ENCODE results near the gene ZBTB17.
"Not testable (repeated sequence)": the region's sequence is repeated elsewhere in the genome, so short reads cannot be mapped to it uniquely, and the experiment has no call there.

The ZBTB17 gene

DNA sequence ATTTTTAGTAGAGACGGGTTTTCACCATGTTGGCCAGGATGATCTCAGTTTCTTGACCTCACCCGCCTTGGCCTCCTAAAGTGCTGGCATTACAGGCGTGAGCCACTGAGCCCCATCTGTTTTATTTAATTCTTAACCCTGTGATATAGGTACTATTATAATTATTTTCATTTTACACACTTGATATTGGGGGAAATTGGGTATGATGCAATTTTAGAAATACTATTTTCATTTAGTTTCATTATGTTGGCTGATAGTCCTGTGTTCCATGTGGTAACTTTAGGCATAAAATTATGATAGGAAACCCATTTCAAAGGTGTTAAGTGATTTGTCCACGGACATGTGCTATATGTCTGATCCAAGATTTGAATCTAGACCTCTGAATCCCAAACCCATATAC is 67.3 kb downstream of the ZBTB17 start:
- no peak for DNase-seq

DNA sequence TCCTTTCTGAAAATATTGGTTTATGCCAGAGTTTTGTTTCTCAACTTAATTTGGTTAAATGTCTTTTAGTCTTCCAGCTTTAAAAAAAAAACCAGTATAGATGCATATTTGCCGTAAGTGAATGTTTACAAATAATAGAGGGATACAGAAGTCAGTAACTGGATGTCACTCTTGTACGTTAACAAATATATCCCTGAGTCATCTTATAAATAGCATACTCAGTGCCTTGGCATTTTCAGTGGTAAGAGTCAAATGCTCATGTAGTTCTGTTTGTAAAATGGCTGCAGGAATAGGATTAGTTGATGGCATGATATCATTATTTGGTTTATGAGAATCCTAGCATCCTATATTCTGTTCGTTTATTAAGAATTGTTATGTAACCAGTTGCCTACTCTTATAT is 73.0 kb downstream of the ZBTB17 start:
- no peak for DNase-seq

DNA sequence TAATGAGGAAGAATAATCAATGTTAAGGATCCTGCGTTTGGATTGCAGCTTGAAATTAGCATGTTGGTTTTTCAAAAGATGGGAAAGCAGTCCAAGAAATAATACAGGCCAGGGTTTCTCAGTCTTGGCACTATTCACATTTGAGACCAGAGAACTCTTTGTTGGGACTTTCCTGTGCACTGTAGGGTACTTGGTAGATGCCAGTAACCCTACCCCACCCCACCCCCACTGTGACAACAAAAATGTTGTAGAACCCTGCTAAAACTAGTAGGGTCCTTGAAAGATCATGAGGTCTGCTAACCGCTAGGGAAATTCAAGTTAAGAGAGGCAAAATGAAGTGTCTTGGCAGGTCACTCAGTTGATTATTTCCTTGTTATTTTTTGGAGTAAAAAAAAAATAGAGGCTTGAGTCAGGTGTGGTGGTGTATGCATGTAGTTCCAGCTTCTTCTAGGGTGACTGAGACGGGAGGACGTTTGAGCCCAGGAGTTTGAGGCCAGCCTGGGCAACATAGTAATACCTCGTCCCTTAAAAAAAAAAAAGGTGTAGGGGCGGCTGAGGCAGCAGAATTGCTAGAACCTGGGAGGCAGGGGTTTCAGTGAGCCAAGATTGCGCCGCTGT is 75.1 kb downstream of the ZBTB17 start:
- DNase-seq, result no peak

DNA sequence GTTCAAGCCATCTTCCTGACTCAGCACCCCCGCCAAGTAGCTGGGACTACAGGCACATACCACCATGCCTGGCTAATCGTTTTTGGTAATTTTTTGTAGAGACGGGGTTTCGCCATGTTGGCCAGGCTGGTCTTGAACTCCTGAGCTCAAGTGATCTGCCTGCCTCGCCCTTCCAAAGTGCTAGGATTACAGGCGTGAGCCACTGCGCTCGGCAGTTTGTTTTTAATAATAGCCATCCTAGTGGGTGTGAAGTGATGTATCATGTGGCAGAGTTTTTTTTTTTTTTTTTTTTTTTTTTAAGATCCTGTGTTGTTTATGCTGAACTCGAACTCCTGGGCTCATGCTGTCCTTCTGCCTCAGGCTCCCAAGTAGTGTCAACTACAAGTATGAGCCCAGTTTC is 76.6 kb downstream of the ZBTB17 start:
- DNase-seq, result no peak

DNA sequence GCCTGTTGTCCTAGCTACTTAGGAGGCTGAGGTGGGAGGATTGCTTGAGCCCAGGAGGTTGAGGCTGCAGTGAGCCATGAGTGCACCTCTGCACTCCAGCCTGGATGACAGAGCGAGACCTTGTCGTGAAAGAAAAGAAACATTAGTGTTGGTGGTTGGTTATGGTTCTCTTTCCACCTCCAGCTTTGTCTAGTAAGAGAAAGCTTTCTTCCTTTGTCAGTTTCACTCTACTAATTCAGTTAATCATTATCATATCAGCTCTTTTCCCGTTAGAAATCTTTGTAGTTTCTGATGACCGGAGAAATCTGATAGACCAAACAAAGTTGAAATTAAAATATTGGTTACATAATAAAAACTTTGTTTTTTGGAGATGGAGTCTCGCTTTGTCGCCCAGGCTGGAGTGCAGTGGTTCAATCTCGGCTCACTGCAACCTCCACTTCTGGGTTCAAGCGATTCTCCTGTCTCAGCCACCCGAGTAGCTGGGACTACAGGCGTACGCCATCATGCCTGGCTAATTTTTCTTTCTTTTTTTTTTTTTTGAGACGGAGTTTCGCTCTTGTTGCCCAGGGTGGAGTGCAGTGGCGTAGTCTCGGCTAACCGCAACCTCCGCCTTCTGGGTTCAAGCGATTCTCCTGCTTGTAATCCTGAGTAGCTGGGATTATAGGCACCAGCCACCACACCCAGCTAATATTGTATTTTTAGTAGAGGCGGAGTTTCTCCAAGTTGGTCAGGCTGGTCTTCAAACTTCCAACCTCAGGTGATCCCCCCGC is 78.9 kb downstream of the ZBTB17 start:
- not testable (repeated sequence) for DNase-seq

DNA sequence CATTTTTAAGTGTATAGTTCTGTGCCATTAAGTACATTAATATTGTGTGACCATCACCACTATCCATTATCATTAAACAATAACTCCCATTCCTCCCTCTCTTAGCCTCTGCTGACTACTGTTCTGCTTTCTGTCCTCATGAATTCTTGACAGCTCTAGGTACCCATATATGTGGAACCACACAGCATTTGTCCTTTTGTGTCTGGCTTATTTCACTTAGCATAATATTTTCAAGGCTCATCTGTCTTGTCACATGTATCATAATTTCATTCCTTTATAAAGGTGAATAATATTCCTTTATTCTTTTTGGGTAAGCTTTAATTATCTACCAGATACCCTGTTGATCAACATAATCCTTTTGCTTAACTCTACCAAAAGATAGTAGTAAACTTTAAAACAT is 80.7 kb downstream of the ZBTB17 start:
- DNase-seq, result no peak

DNA sequence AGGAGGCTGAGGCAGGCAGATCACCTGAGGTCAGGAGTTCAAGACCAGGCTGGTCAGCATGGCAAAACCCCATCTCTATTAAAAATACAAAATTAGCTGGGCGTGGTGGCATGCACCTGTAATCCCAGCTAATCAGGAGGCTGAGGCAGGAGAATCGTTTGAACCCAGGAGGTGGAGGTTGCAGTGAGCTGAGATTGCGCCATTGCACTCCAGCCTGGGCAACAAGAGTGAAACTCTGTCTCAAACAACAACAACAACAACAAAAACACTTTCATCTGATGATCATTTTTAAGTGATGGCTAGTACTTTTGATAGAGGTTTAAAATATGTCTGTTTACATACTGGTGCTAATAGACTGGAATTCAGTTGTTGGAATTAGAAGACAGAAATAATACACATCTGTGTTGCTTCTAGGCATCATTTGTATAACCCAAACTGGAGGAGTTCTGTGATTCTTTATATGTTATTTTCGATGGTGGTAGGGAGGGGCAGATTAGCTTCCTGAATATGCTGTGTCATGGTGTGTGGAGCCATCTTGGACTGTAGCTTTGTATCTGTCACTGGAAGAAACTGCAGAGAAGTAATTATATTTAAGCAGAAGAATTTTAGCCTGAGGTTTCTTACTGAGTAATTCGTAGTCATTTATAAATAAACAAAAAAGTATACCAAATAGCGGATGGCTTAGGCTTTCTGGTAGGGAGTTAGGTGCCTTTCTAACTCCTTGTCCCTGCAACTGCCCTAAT is 82.9 kb downstream of the ZBTB17 start:
- DNase-seq, result not testable (repeated sequence)

All from amygdala (tissue), 56 donors.